ENCODE measurements around the gene TNP2. TPM values are rescaled to one million over a fixed set of nuclear protein-coding genes. Genes with fewer than 3 reads are reported as not detected.

Gene TNP2
- total RNA-seq, 1 experiment from 2014 or later = not detected

DNA sequence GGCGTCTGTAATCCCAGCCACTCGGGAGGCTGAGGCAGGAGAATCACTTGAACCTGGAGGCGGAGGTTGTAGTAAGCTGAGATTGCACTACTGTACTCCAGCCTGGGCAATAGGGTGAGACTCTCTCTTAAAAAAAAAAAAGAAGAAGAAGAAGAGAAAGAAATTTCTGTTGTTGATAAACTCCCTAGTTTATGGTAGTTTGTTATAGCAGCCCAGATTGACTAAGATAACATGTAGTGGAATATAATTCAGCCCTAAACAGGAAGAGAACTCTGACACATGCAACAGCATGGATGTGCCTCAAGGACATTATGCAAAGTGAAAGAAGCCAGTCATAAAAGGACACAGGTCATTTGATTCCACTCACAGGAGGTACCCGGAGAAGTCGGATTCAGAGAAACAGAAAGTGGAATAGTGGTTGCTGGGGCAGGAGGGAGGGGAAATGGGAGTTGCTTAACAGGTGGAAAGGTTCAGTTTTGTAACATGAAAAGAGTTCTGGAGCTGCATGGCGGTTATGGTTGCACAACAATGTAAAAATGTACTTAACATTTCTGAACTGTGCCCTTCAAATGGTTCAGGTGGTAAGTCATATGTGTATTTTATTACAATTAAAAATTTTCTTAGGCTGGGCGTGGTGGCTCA lies 38.0 kb upstream of the TNP2 start:
- POLR2A ChIA-PET = no interaction called here
- H3K79me2 ChIP-seq (ENCODE audit: insufficient read depth, low read length) = no peaks in the 10 kb centered on the region
- H3K9ac ChIP-seq (ENCODE audit: low read length) = no peak overlapping the region
- RAD21 ChIA-PET (ENCODE audit: low non-redundant PET in 1 of 2, low total read pairs in 2 of 2, uncharacterized antibody in 2 of 2, unreplicated experiment in 2 of 2) = no interaction called here
- DNase-seq (ENCODE audit: low read depth, low spot score) (no peak), ATAC-seq (no peak)
- no peaks in the 10 kb centered on the region for H3K27me3 ChIP-seq (ENCODE audit: insufficient read depth, low read length)
- H3K4me2 ChIP-seq (ENCODE audit: low read length) = no peak overlapping the region
- CTCF ChIA-PET = no interaction called here
- no peak overlapping the region for H3K27ac ChIP-seq (ENCODE audit: low read depth, low read length)
- BruUV-seq (replicated peaks) = no TSS peak
- no peaks in the 10 kb centered on the region for H4K20me1 ChIP-seq (ENCODE audit: insufficient read depth)
- no peaks in the 10 kb centered on the region for H3K9me2 ChIP-seq (ENCODE audit: insufficient read depth)
- no peaks in the 10 kb centered on the region for H3K36me3 ChIP-seq (ENCODE audit: control insufficient read depth in 1 of 2, insufficient read depth in 2 of 2, low read length in 2 of 2)
- intact Hi-C loops (cut with micrococcal nuclease) = no loop called here
- no peak overlapping the region for H2AFZ ChIP-seq (ENCODE audit: low read depth, low read length, poor library complexity, severe bottlenecking)
- no peak overlapping the region for H3K4me3 ChIP-seq (replicated peaks in 1 of 2; ENCODE audit: low read depth in 1 of 2, low read length in 2 of 2)
- H3K9me3 ChIP-seq (ENCODE audit: control insufficient read depth in 1 of 2, insufficient read depth in 1 of 2, low read depth in 1 of 2, low read length in 2 of 2) = no peaks in the 10 kb centered on the region
- H3K4me1 ChIP-seq (ENCODE audit: control insufficient read depth in 1 of 2, insufficient read depth in 2 of 2, low read length in 2 of 2) = peaks cover 5 to 6% of the 10 kb centered on the region in 2 experiments
- TF ChIP-seq EGR1 (IDR thresholded peaks at IDR 0.05; ENCODE audit: low read depth) = no peak
- no peak for TF ChIP-seq EZH2phosphoT487 (IDR thresholded peaks at IDR 0.05; ENCODE audit: borderline replicate concordance)
- TF ChIP-seq FOSL1 (IDR thresholded peaks at IDR 0.05; ENCODE audit: low read depth) = no peak
- no peak for TF ChIP-seq SRF (IDR thresholded peaks at IDR 0.05; ENCODE audit: low read depth)
- TF ChIP-seq POLR2AphosphoS5 (IDR thresholded peaks at IDR 0.05; ENCODE audit: low read depth, low read length) = no peak
- no peak for TF ChIP-seq TCF7L2 (IDR thresholded peaks at IDR 0.05; ENCODE audit: borderline replicate concordance, extremely low read depth, insufficient read depth, insufficient read length)
- TF ChIP-seq, protein P1, sequence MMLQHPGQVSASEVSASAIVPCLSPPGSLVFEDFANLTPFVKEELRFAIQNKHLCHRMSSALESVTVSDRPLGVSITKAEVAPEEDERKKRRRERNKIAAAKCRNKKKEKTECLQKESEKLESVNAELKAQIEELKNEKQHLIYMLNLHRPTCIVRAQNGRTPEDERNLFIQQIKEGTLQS (IDR thresholded peaks at IDR 0.05) = no peak
- TF ChIP-seq CBX3 (IDR thresholded peaks at IDR 0.05; ENCODE audit: low read depth) = no peak
- TF ChIP-seq RAD21 (IDR thresholded peaks at IDR 0.05; ENCODE audit: low read depth) = no peak
- TF ChIP-seq ELF1 (IDR thresholded peaks at IDR 0.05; ENCODE audit: borderline replicate concordance, low read depth) = no peak
- TF ChIP-seq, protein P2, sequence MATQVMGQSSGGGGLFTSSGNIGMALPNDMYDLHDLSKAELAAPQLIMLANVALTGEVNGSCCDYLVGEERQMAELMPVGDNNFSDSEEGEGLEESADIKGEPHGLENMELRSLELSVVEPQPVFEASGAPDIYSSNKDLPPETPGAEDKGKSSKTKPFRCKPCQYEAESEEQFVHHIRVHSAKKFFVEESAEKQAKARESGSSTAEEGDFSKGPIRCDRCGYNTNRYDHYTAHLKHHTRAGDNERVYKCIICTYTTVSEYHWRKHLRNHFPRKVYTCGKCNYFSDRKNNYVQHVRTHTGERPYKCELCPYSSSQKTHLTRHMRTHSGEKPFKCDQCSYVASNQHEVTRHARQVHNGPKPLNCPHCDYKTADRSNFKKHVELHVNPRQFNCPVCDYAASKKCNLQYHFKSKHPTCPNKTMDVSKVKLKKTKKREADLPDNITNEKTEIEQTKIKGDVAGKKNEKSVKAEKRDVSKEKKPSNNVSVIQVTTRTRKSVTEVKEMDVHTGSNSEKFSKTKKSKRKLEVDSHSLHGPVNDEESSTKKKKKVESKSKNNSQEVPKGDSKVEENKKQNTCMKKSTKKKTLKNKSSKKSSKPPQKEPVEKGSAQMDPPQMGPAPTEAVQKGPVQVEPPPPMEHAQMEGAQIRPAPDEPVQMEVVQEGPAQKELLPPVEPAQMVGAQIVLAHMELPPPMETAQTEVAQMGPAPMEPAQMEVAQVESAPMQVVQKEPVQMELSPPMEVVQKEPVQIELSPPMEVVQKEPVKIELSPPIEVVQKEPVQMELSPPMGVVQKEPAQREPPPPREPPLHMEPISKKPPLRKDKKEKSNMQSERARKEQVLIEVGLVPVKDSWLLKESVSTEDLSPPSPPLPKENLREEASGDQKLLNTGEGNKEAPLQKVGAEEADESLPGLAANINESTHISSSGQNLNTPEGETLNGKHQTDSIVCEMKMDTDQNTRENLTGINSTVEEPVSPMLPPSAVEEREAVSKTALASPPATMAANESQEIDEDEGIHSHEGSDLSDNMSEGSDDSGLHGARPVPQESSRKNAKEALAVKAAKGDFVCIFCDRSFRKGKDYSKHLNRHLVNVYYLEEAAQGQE (IDR thresholded peaks at IDR 0.05; ENCODE audit: low read depth) = no peak
- no peak for TF ChIP-seq CTCF (IDR thresholded peaks at IDR 0.05 in 2 of 3, conservative IDR thresholded peaks at IDR 0.05 in 1 of 3; ENCODE audit: borderline replicate concordance in 1 of 3, insufficient read depth in 1 of 3, low read depth in 2 of 3, low read length in 2 of 3)
- TF ChIP-seq ZNF274 (IDR thresholded peaks at IDR 0.05; ENCODE audit: low read depth, low read length) = no peak
- no peak for TF ChIP-seq EZH2 (IDR thresholded peaks at IDR 0.05)
- TF ChIP-seq YY1 (IDR thresholded peaks at IDR 0.05; ENCODE audit: extremely low read depth, insufficient replicate concordance, low read depth, low read length) = no peak
- no peak for TF ChIP-seq SIN3A (IDR thresholded peaks at IDR 0.05; ENCODE audit: low read depth)
